Spleen (tissue), 11 donors: Measurements from ENCODE around the gene LEFTY2. TPM values are rescaled to one million over a fixed set of nuclear protein-coding genes. Genes with fewer than 3 reads are reported as not detected.
"Not testable (repeated sequence)": the region's sequence is repeated elsewhere in the genome, so short reads cannot be mapped to it uniquely, and the experiment has no call there.

Experiments used
- DNase-seq: peaks from one replicate; pipeline ENCODE4 v3.0.0-alpha.2; 2020
- H3K27ac ChIP-seq, 8 donors: fragments of 200-600 bp; sonication (generic) in 7 of 8; 1 replicate in 4 of 8; 2 replicates in 4 of 8; pipeline versions ENCODE4 v1.5.0 to v1.8.0; 2016 to 2021; ENCODE audit warnings: inconsistent platforms in 4 of 8, mild to moderate bottlenecking in 4 of 8, moderate library complexity in 1 of 8
- H3K27me3 ChIP-seq, 7 donors: fragments of 200-600 bp; sonication (generic) in 6 of 7; replicated peaks in 1 of 7; 1 replicate in 4 of 7; 2 replicates in 3 of 7; pipeline versions ENCODE4 v1.5.0 to v1.8.0; 2016 to 2021; ENCODE audit warnings: inconsistent platforms in 3 of 7, mild to moderate bottlenecking in 1 of 7
- H3K36me3 ChIP-seq, 6 donors: fragments of 200-600 bp; sonication (generic) in 5 of 6; 1 replicate in 4 of 6; 2 replicates in 2 of 6; pipeline versions ENCODE4 v1.5.0 to v1.8.0; 2016 to 2021; ENCODE audit warnings: inconsistent platforms in 2 of 6
- H3K4me1 ChIP-seq, 6 donors: fragments of 200-600 bp; sonication (generic) in 5 of 6; 1 replicate in 3 of 6; 2 replicates in 3 of 6; pipeline versions ENCODE4 v1.5.0 to v1.8.0; 2016 to 2021; ENCODE audit warnings: inconsistent platforms in 3 of 6
- H3K4me3 ChIP-seq, 8 donors: fragments of 200-600 bp; sonication (generic) in 7 of 8; 1 replicate in 4 of 8; 2 replicates in 4 of 8; pipeline versions ENCODE4 v1.5.0 to v1.8.0; 2016 to 2021; ENCODE audit warnings: inconsistent platforms in 4 of 8, mild to moderate bottlenecking in 4 of 8, moderate library complexity in 2 of 8
- H3K9me3 ChIP-seq, 8 donors: fragments of 200-600 bp; sonication (generic) in 7 of 8; 1 replicate in 4 of 8; 2 replicates in 4 of 8; pipeline versions ENCODE4 v1.5.0 to v1.8.0; 2016 to 2021; ENCODE audit warnings: inconsistent platforms in 4 of 8
- CTCF ChIP-seq, 11 experiments: fragments of 200-600 bp in 7 of 11; fragments of 450-650 bp in 4 of 11; sonication (generic) in 4 of 11; IDR thresholded peaks in 8 of 11; conservative IDR thresholded peaks in 3 of 11; 1 replicate in 7 of 11; 2 replicates in 4 of 11; pipeline versions ENCODE4 v1.4.0 to v1.8.0; 2016 to 2021; ENCODE audit warnings: antibody characterized with exemption in 11 of 11, inconsistent platforms in 4 of 11, mild to moderate bottlenecking in 1 of 11
- POLR2A ChIP-seq, 3 donors: fragments of 450-650 bp; IDR thresholded peaks; one replicate each; pipeline ENCODE4 v1.5.1; 2017; ENCODE audit warnings: antibody characterized with exemption in 3 of 3, mild to moderate bottlenecking in 1 of 3
- POLR2AphosphoS5 ChIP-seq, 3 donors: sonication (generic); formaldehyde crosslinking; IDR thresholded peaks; one replicate each; pipeline ENCODE4 v1.5.1; 2017; ENCODE audit warnings: antibody characterized with exemption in 3 of 3
- WGBS, 5 donors: extraction: QIAGEN DNeasy Blood & Tissue Kit in 3 of 5; methylation state at CpG; one replicate each; pipeline versions ENCODE4 v1.1.5 to v1.1.7; 2013 to 2018; 5-methylcytosine and 5-hydroxymethylcytosine counted together
- intact Hi-C: fragments of 100-400 bp; cut with DNase I; formaldehyde crosslinking; loops from one replicate; pipeline ENCODE4 v1.15.0; 2023; ENCODE audit warnings: low total_unique reads
- polyA plus RNA-seq, 3 donors: library from polyadenylated mRNA; stranded (reverse); fragments of 200-250 nt; gene quantifications; one replicate each; pipeline ENCODE4 v1.2.1, GENCODE V29; 2013
- total RNA-seq, 7 donors: library from RNA; depleted of rRNA in 3 of 7; stranded (reverse); fragments of >200 nt in 3 of 7; fragmentation: NEBNext Ultra II Directional in 4 of 7; extraction: Animal tissue kit (Norgen Biotek cat#: 25700) in 4 of 7; gene quantifications; one replicate each; pipeline versions ENCODE4 v1.1.0 to v1.2.1, GENCODE V29; 2016 to 2021
- donor health status: healthy with polysubstance abuse.
- donor health status: DM: no; HTN: no; CAD: no; lungs with moderate emphysema.
- donor health status: DM: no; HTN: no; CAD: no.
- donor health status: Bipolar disorder and iron deficiency.
- donor health status: healthy.
- donor health status: DM: no; HTN: no; CAD: no.
- donor health status: DM: yes; HTN: yes; CAD: no.

LEFTY2 gene
- total and polyA plus RNA-seq, 10 donors: 0.06 to 0.65 (median 0.36) TPM; not detected in 4

- no peaks in the 10 kb centered on the region for H3K27me3 ChIP-seq
- no peak for DNase-seq
- no peak overlapping the region for H3K27ac ChIP-seq
- H3K9me3 ChIP-seq: no peaks in the 10 kb centered on the region
- no peaks in the 10 kb centered on the region for H3K36me3 ChIP-seq
- no peak overlapping the region for H3K4me3 ChIP-seq
- TF ChIP-seq POLR2AphosphoS5 (IDR thresholded peaks at IDR 0.05): no peak
- TF ChIP-seq POLR2A (IDR thresholded peaks at IDR 0.05): no peak
- no peak for TF ChIP-seq CTCF (IDR thresholded peaks at IDR 0.05 in 8 of 11, conservative IDR thresholded peaks at IDR 0.05 in 3 of 11)
- WGBS, 5 donors: 88 to 96% (median 89%) methylated on average over 2 of the region's 2 CpGs
- intact Hi-C loops: no loop called here
- H3K4me1 ChIP-seq: no peaks in the 10 kb centered on the region
Observed at GRCh38 chr1:225933072-225933471, 7.9 kb downstream of the LEFTY2 start.

GRCh38 chr1:225931270-225932136, 9.5 kb downstream of the LEFTY2 start:
- WGBS, 5 donors: 84 to 95% (median 89%) methylated on average over 5 of the region's 5 CpGs
- intact Hi-C loops: no loop called here
- H3K9me3 ChIP-seq: no peaks in the 10 kb centered on the region
- DNase-seq: no peak
- no peak for TF ChIP-seq POLR2AphosphoS5 (IDR thresholded peaks at IDR 0.05)
- no peak for TF ChIP-seq CTCF (IDR thresholded peaks at IDR 0.05 in 8 of 11, conservative IDR thresholded peaks at IDR 0.05 in 3 of 11)
- no peak for TF ChIP-seq POLR2A (IDR thresholded peaks at IDR 0.05)
- H3K36me3 ChIP-seq: no peaks in the 10 kb centered on the region
- H3K27me3 ChIP-seq: no peaks in the 10 kb centered on the region
- H3K4me3 ChIP-seq: no peak overlapping the region
- H3K27ac ChIP-seq: no peak overlapping the region
- no peaks in the 10 kb centered on the region for H3K4me1 ChIP-seq

- H3K27me3 ChIP-seq: no peaks in the 10 kb centered on the region
- no peaks in the 10 kb centered on the region for H3K9me3 ChIP-seq
- H3K36me3 ChIP-seq: no peaks in the 10 kb centered on the region
- intact Hi-C loops: no loop called here
- WGBS, 5 donors: 92 to 100% (median 96%) methylated on average over 2 of the region's 2 CpGs
- H3K27ac ChIP-seq: no peak overlapping the region
- no peaks in the 10 kb centered on the region for H3K4me1 ChIP-seq
- TF ChIP-seq CTCF (IDR thresholded peaks at IDR 0.05 in 8 of 11, conservative IDR thresholded peaks at IDR 0.05 in 3 of 11) (no peak), POLR2A (IDR thresholded peaks at IDR 0.05) (no peak), POLR2AphosphoS5 (IDR thresholded peaks at IDR 0.05) (no peak)
- H3K4me3 ChIP-seq: no peak overlapping the region
- DNase-seq: no peak
Observed at GRCh38 chr1:225930566-225930965, 10.5 kb downstream of the LEFTY2 start.

GRCh38 chr1:225929462-225929861, 11.6 kb downstream of the LEFTY2 start:
- WGBS, 5 donors: 84 to 93% (median 89%) methylated on average over 3 of the region's 3 CpGs
- H3K4me1 ChIP-seq, H3K36me3 ChIP-seq, DNase-seq, intact Hi-C loops, H3K4me3 ChIP-seq, H3K27me3 ChIP-seq, H3K9me3 ChIP-seq: not testable (repeated sequence)
- peak overlapping the region in 3 of 8 donors; percentile 50 to 67 (median 55) for H3K27ac ChIP-seq
